ENCODE results near the gene BCL10.
A peak's percentile ranks its signal among the peaks of the same experiment; 100 is the strongest.

Gene BCL10

GRCh38 chr1:85297855-85298629 is 21.6 kb upstream of the BCL10 start:
- peak; percentile 84 for DNase-seq

DNA sequence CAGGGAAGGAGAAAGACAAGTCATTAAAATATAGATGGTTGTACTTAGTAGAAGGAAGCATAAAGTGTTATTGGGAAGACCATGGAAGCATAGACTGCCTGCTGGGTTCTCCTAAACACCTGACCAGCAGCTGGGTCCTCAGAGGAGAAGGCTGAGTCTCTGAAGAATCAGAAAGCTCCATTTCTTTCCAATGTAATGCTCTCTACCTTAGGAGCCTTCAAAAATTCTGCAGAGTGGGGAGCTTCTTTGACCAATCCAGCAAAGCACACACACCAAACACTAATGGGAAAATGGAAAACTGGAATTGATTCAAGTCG is 21.1 kb upstream of the BCL10 start:
- no peak for DNase-seq

- DNase-seq, result no peak
These were observed 20.5 kb upstream of the BCL10 start for GRCh38 chr1:85296980-85297379.

DNA sequence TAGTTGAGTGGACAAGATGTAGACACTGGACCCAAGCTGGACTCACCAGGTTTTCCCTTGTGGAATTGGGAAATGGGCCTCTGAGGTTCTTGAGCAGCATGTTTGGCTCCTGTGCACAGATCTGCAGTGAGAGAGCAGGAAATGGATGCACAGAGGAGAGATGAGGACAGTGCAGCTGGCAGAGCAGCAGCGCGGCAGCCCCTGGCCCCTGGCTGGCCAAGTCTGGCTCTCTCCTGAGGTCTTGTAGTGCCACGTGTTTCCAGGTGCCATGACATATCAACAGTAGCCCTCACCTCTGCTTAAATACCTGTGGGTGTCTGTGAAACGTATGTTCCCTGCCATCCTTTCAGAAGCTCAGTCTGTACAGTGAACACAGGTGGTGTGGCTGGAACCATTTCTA is 19.2 kb upstream of the BCL10 start:
- DNase-seq, result no peak

DNA sequence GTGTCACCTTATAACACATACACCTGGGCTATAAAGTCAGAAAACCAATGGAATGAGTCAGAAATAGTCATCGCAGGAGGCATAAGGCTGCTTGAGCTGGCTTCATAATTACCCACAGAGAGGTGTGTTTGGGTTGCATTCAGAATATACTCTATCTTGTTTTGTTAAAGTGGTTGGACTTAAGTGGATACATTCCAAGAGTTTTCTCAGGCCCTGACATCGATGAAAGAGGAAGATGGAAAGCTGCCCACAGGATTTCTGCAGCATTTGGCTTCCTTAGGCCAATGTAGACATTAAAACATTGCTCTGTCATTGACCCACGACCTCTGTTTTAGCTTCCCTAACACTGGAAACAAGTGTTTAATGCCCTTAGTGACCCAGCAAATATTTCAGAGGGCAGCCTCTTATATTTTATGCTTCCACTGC is 18.6 kb upstream of the BCL10 start:
- DNase-seq, result no peak

GRCh38 chr1:85290826-85291225 is 14.4 kb upstream of the BCL10 start:
- no peak for DNase-seq

- DNase-seq, result no peak
These were observed 13.5 kb upstream of the BCL10 start for GRCh38 chr1:85289848-85290335.

DNA sequence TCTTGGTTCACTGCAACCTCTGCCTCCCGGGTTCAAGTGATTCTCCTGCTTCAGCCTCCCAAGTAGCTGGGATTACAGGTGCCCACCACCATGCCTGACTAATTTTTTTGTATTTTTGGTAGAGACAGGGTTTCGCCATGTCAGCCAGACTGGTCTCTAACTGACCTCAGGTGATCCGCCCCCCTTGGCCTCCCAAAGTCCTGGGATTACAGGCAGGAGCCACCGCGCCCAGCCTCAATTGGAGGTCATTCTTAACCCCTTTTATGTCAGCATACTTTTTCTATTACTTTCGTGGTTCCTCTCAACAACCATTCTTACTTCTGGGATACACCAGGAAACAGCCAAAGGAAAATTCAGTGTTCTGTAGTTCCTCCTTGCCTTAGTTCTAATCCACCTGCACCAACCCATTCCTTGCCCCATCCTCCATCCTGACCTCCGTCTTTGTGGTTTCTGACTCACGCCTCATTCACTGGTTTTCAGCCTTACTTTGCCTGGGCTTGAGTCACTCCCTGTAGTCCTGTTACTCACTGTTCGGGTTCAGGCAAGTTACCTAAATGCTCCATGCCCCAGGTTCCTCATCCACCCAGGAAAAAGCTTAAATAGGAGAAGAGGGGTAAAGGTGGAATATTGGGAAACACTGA is 12.9 kb upstream of the BCL10 start:
- no peak for DNase-seq

DNA sequence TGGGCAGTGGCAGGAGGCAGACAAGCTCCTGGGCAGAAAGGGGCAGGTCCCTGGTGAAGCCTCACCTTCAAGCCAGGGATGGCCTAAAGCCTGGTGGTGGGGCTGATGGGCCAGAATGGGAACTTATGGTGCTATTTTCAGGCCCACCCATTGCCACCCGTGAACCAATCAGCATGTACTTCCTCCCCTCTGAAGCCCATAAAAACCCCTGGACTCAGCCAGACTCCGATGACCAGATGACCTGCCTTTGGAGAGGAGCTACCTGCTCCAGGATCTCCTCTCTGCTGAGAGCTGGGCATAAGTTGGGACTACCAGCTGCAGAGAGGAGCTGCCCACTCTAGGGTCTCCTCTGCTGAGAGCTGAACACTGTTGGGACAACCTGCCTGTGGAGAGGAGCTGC is 7.8 kb upstream of the BCL10 start:
- DNase-seq, result no peak

- no peak for DNase-seq
These were observed 7.2 kb upstream of the BCL10 start for GRCh38 chr1:85283475-85284199.

- DNase-seq, result no peak
These were observed 6.0 kb upstream of the BCL10 start for GRCh38 chr1:85282424-85282823.

- no peak for DNase-seq
These were observed 4.2 kb upstream of the BCL10 start for GRCh38 chr1:85280636-85281035.

GRCh38 chr1:85279458-85280080 is 3.1 kb upstream of the BCL10 start:
- no peak for DNase-seq

DNA sequence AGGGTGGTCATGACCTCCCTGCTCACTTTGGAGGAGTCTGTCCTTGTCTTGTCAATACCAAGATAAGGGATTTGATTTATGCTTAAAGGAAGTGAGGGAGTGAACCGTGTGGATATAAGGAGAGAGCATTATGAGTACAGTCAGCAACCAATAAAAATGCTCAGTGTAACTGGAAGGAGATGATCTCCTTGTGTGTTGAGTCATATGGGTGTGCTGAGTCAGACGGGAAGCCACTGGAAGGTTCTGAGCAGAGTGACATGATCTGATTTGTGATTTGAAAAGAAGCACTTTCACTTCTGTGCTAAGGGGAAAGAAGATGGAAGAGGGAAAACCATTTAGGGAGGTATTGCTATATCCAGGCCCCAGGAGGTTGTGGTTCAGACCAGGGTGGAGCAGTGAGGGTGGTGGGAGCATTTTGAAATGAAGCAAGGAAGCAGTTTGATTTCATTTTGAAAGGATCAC is 2.5 kb upstream of the BCL10 start:
- no peak for DNase-seq

- no peak for DNase-seq
These were observed 1.4 kb upstream of the BCL10 start for GRCh38 chr1:85277802-85278201.

GRCh38 chr1:85276978-85277639 is 677 bp upstream of the BCL10 start:
- no peak for DNase-seq

DNA sequence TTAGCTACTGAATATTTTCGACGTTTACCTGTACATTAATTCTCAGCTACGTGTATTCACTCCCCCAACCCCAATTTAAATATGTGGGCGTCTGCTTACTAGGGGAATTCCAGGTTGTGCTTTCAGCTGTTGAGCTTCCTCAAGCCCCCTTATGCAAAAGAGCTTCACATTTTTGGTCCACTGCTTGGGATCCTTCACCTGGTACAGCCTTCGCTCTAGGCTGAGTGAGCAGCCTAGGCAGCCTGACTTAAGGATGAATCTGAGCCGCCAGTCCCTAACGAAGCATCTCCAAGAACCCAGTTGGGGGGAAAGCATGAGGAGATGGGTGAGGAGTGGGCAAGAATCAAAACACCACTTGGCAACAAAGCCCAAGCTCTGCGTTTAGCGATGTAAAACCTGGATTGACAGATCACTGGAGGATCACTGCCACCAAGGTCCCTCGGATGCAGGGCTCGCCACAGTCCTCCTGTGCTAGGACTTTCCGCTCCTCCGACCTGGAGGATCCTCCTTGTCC is 674 bp downstream of the BCL10 start:
- no peak for DNase-seq

GRCh38 chr1:85274969-85275453 is 1.4 kb downstream of the BCL10 start:
- no peak for DNase-seq

DNA sequence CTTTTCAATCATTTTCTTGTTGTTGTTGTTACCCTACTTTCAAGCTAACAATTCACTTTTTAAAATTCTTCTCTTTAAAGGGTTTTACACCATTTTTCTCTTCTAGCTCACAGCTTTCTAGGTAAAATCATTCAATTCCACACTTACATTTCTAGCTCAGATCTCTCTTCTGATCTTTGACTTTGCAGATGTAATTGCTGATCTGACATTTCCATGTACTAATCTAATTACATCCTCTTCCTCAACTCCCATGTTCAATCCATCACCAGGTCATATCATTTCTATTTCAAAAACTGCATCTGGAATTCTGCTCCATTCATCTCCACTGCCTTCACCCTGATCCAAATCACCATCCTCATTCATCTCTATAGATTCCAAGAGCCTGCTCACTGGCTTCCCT is 3.0 kb downstream of the BCL10 start:
- DNase-seq, result no peak

- no peak for DNase-seq
These were observed 7.4 kb downstream of the BCL10 start for GRCh38 chr1:85268801-85269585.

GRCh38 chr1:85267313-85267712 is 9.1 kb downstream of the BCL10 start:
- no peak for DNase-seq

- no peak for DNase-seq
These were observed 12.3 kb downstream of the BCL10 start for GRCh38 chr1:85264150-85264549.
